SIG-M5 treated with dmso at 0.1 percent for 504 hours (cell line): ENCODE data around the gene NTPCR.

Experiments used
- DNase-seq: peaks from one replicate; lab custom pipeline; 2025; ENCODE audit not compliant: unreplicated experiment; lab: John Stamatoyannopoulos, UW

Gene NTPCR

GRCh38 chr1:233005156-233005555 lies 54.7 kb downstream of the NTPCR start:
- no peak for DNase-seq

GRCh38 chr1:233005703-233006102 lies 55.3 kb downstream of the NTPCR start:
- DNase-seq: no peak

- DNase-seq: no peak
These were observed 55.7 kb downstream of the NTPCR start for GRCh38 chr1:233006108-233006507.

GRCh38 chr1:233006541-233006973 lies 56.1 kb downstream of the NTPCR start:
- DNase-seq: no peak

- DNase-seq: no peak
These were observed 59.7 kb downstream of the NTPCR start for GRCh38 chr1:233010146-233010545.

- DNase-seq: no peak
These were observed 61.6 kb downstream of the NTPCR start for GRCh38 chr1:233012021-233012420.

GRCh38 chr1:233015965-233016364 lies 65.6 kb downstream of the NTPCR start:
- DNase-seq: no peak

- DNase-seq: no peak
These were observed 66.4 kb downstream of the NTPCR start for GRCh38 chr1:233016798-233017197.

- DNase-seq: no peak
These were observed 68.7 kb downstream of the NTPCR start for GRCh38 chr1:233019083-233019482.

- DNase-seq: no peak
These were observed 69.4 kb downstream of the NTPCR start for GRCh38 chr1:233019778-233020325.

- no peak for DNase-seq
These were observed 70.0 kb downstream of the NTPCR start for GRCh38 chr1:233020426-233020825.

- no peak for DNase-seq
These were observed 71.8 kb downstream of the NTPCR start for GRCh38 chr1:233022246-233022645.

GRCh38 chr1:233024199-233024598 lies 73.8 kb downstream of the NTPCR start:
- DNase-seq: no peak

- DNase-seq: peak; percentile 50
These were observed 74.7 kb downstream of the NTPCR start for GRCh38 chr1:233025157-233025556.

GRCh38 chr1:233025567-233025966 lies 75.2 kb downstream of the NTPCR start:
- DNase-seq: no peak

GRCh38 chr1:233027046-233027445 lies 76.6 kb downstream of the NTPCR start:
- DNase-seq: no peak

GRCh38 chr1:233031521-233031920 lies 81.1 kb downstream of the NTPCR start:
- no peak for DNase-seq

- DNase-seq: no peak
These were observed 82.5 kb downstream of the NTPCR start for GRCh38 chr1:233032916-233033315.

- peak; percentile 7 for DNase-seq
These were observed 83.0 kb downstream of the NTPCR start for GRCh38 chr1:233033361-233033760.
